Activated naive CD4-positive, alpha-beta T cell treated with anti-CD3 and anti-CD28 coated beads for 36 hours (primary cell): ENCODE data around the gene GPR65. TPM values are rescaled to one million over a fixed set of nuclear protein-coding genes. Genes with fewer than 3 reads are reported as not detected.
A peak's percentile ranks its signal among the peaks of the same experiment; 100 is the strongest.
"Not testable (repeated sequence)": the region's sequence is repeated elsewhere in the genome, so short reads cannot be mapped to it uniquely, and the experiment has no call there.

Experiments used
- CTCF ChIA-PET: fragments of 350-600 bp; sonication (Branson Sonifier 250); formaldehyde crosslinking; loops from one replicate; lab custom pipeline; 2021; ENCODE audit warnings: antibody characterized with exemption; lab: Charles Lee
- DNase-seq: peaks from one replicate; pipeline ENCODE4 v3.0.0-alpha.2; 2020
- H3K27ac Mint-ChIP-seq: one replicate; pipeline ENCODE4 v1.8.0; 2021; ENCODE audit warnings: mild to moderate bottlenecking, mixed read lengths
- H3K27me3 Mint-ChIP-seq: one replicate; pipeline ENCODE4 v1.8.0; 2021; ENCODE audit warnings: low read depth, mixed read lengths
- H3K36me3 Mint-ChIP-seq: one replicate; pipeline ENCODE4 v1.8.0; 2021; ENCODE audit warnings: low read depth, mixed read lengths
- H3K4me1 Mint-ChIP-seq: one replicate; pipeline ENCODE4 v1.8.0; 2021; ENCODE audit warnings: low read depth, mixed read lengths
- H3K4me3 Mint-ChIP-seq: one replicate; pipeline ENCODE4 v1.8.0; 2021; ENCODE audit warnings: mild to moderate bottlenecking, moderate library complexity, mixed read lengths
- H3K9me3 Mint-ChIP-seq: one replicate; pipeline ENCODE4 v1.8.0; 2021; ENCODE audit warnings: mixed read lengths
- intact Hi-C: fragments of 100-400 bp; cut with micrococcal nuclease; formaldehyde crosslinking; loops from one replicate; pipeline ENCODE4 v1.15.1; 2023
- total RNA-seq, 2 experiments: library from RNA; stranded (reverse); gene quantifications; one replicate each; pipeline ENCODE4 v1.2.3, GENCODE V29; 2021

The GPR65 gene
- total RNA-seq, 2 experiments from 2014 or later: 10.4 to 11.1 TPM

DNA sequence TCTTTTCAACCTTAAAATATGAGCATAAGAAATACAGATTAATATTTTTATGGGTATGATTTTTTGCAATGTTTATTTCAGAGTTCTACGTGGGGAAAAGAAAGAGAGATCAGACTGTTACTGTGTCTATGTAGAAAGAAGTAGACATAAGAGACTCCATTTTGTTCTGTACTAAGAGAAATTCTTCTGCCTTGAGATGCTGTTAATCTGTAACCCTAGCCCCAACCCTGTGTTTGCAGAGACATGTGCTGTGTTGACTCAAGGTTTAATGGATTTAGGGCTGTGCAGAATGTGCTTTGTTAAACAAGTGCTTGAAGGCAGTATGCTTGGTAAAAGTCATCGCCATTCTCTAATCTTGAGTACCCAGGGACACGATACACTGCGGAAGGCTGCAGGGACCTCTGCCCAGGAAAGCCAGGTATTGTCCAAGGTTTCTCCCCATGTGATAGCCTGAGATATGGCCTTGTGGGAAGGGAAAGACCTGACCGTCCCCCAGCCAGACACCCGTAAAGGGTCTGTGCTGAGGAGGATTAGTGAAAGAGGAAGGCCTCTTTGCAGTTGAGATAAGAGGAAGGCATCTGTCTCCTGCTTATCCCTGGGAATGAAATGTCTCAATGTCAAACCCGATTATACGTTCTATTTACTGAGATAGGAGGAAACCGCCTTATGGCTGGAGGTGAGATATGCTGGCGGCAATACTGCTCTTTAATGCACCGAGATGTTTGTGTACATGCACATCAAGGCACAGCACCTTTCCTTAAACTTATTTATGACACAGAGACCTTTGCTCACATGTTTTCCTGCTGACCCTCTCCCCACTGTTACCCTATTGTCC is 19.5 kb downstream of the GPR65 start:
- H3K36me3 Mint-ChIP-seq, H3K9me3 Mint-ChIP-seq, intact Hi-C loops, H3K27me3 Mint-ChIP-seq, DNase-seq, H3K4me3 Mint-ChIP-seq, H3K27ac Mint-ChIP-seq, CTCF ChIA-PET: not testable (repeated sequence)
- peaks cover 59% of the 10 kb centered on the region for H3K4me1 Mint-ChIP-seq

DNA sequence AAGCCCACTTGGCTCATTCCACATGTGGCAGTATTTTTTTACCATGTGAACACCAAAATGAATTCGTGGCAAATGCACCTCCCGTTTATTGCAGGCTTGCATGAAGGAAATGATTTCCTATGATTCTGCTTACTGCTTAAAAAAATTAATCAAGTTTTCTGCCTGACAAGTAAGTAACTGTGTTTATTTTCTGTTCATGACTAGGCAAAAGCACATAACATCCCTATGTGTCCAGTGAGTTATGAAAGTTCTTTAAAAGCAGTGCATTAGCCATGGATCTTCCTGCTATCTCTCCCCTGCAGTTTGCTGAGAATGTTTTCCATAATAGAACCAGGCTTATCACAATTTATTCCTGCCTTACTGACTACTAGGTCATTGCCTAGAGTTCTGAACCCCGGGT is 20.4 kb downstream of the GPR65 start:
- no peaks in the 10 kb centered on the region for H3K27me3 Mint-ChIP-seq
- no peak overlapping the region for H3K4me3 Mint-ChIP-seq
- CTCF ChIA-PET: interaction anchor here (1.0 to 1.5 kb wide), 2 partner anchors 11 to 143 kb away, joined by 3 to 4 read pairs; no protein-coding TSS in a partner anchor
- H3K4me1 Mint-ChIP-seq: peaks cover 66% of the 10 kb centered on the region
- DNase-seq: no peak
- peaks cover 3% of the 10 kb centered on the region for H3K9me3 Mint-ChIP-seq
- intact Hi-C loops: no loop called here
- H3K27ac Mint-ChIP-seq: no peak overlapping the region
- H3K36me3 Mint-ChIP-seq: peaks cover 3% of the 10 kb centered on the region

GRCh38 chr14:88026890-88027289 is 22.0 kb downstream of the GPR65 start:
- no peak overlapping the region for H3K4me3 Mint-ChIP-seq
- no peaks in the 10 kb centered on the region for H3K27me3 Mint-ChIP-seq
- H3K27ac Mint-ChIP-seq: no peak overlapping the region
- no peak for DNase-seq
- peaks cover 70% of the 10 kb centered on the region for H3K4me1 Mint-ChIP-seq
- no peaks in the 10 kb centered on the region for H3K9me3 Mint-ChIP-seq
- H3K36me3 Mint-ChIP-seq: no peaks in the 10 kb centered on the region
- intact Hi-C loops: no loop called here
- CTCF ChIA-PET: interaction anchor here (1.1 to 1.5 kb wide), 2 partner anchors 13 to 142 kb away, joined by 4 to 5 read pairs; no protein-coding TSS in a partner anchor

GRCh38 chr14:88029500-88029899 is 24.6 kb downstream of the GPR65 start:
- Mint-ChIP-seq H3K36me3 (no peaks in the 10 kb centered on the region), H3K27ac (peak overlapping the region; percentile 8), H3K4me3 (no peak overlapping the region)

DNA sequence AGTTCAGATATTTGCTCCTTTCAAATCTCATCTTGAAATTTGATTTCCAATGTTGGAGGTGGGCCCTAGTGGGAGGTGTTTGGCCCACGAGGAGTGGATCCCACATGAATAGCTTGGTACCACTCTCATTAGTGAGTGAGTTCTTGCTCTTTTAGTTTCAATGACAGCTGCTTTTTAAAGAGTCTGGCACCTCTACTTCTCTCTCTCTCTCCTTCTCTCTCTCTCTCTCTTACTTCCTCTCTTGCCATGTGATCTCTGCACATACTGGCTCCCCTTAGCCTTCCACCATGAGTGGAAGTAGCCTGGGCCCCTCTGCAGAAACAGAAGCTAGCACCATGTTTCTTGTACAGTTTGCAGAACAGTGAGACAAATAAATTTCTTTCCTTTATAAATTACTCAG is 25.1 kb downstream of the GPR65 start:
- no peaks in the 10 kb centered on the region for H3K27me3 Mint-ChIP-seq
- H3K27ac Mint-ChIP-seq: peak overlapping the region; percentile 72
- H3K4me1 Mint-ChIP-seq: peaks cover 47% of the 10 kb centered on the region
- H3K36me3 Mint-ChIP-seq: no peaks in the 10 kb centered on the region
- no peaks in the 10 kb centered on the region for H3K9me3 Mint-ChIP-seq
- CTCF ChIA-PET: interaction anchor here (1.2 to 1.5 kb wide), 2 partner anchors 25 to 224 kb away, joined by 3 to 4 read pairs; partner anchors contain the start of gene GPR65
- H3K4me3 Mint-ChIP-seq: no peak overlapping the region
- DNase-seq: no peak
- intact Hi-C loops: no loop called here

More at GRCh38 chr14:88029500-88029899, 24.6 kb downstream of the GPR65 start:
- Mint-ChIP-seq H3K4me1 (peaks cover 53% of the 10 kb centered on the region), H3K9me3 (no peaks in the 10 kb centered on the region), H3K27me3 (no peaks in the 10 kb centered on the region)
- DNase-seq: peak; percentile 28
- intact Hi-C loops: loop anchor here (1.0 kb wide), 3 partner anchors 15 to 36 kb away; partner anchors contain the start of gene GALC
- CTCF ChIA-PET: interaction anchor here (1.9 kb wide), 1 partner anchor 16 kb away, joined by 7 read pairs; no protein-coding TSS in a partner anchor

GRCh38 chr14:88030892-88031291 is 26.0 kb downstream of the GPR65 start:
- Mint-ChIP-seq H3K9me3 (no peaks in the 10 kb centered on the region), H3K27ac (no peak overlapping the region), H3K4me3 (no peak overlapping the region), H3K4me1 (peaks cover 40% of the 10 kb centered on the region), H3K36me3 (no peaks in the 10 kb centered on the region), H3K27me3 (no peaks in the 10 kb centered on the region)
- intact Hi-C loops: no loop called here
- DNase-seq: no peak
- CTCF ChIA-PET: interaction anchor here (1.2 to 1.5 kb wide), 3 partner anchors 26 to 225 kb away, joined by 3 to 4 read pairs (median 3); partner anchors contain the start of gene GPR65

- Mint-ChIP-seq H3K4me1 (peaks cover 28% of the 10 kb centered on the region), H3K27ac (no peak overlapping the region), H3K27me3 (no peaks in the 10 kb centered on the region), H3K36me3 (no peaks in the 10 kb centered on the region), H3K9me3 (no peaks in the 10 kb centered on the region), H3K4me3 (no peak overlapping the region)
- no peak for DNase-seq
- intact Hi-C loops: no loop called here
- CTCF ChIA-PET: no interaction called here
Measured at GRCh38 chr14:88032373-88032772, 27.4 kb downstream of the GPR65 start.

- CTCF ChIA-PET: interaction anchor here (0.6 to 0.7 kb wide), 2 partner anchors 22 to 53 kb away, joined by 4 to 6 read pairs; no protein-coding TSS in a partner anchor
- Mint-ChIP-seq H3K36me3 (no peaks in the 10 kb centered on the region), H3K27me3 (no peaks in the 10 kb centered on the region), H3K4me1 (peaks cover 19% of the 10 kb centered on the region), H3K9me3 (no peaks in the 10 kb centered on the region), H3K4me3 (no peak overlapping the region), H3K27ac (no peak overlapping the region)
- no peak for DNase-seq
- intact Hi-C loops: no loop called here
Measured at GRCh38 chr14:88034076-88034475, 29.1 kb downstream of the GPR65 start.

- intact Hi-C loops: no loop called here
- H3K27me3 Mint-ChIP-seq: no peaks in the 10 kb centered on the region
- H3K9me3 Mint-ChIP-seq: no peaks in the 10 kb centered on the region
- no peak overlapping the region for H3K27ac Mint-ChIP-seq
- DNase-seq: no peak
- H3K4me3 Mint-ChIP-seq: no peak overlapping the region
- H3K4me1 Mint-ChIP-seq: peaks cover 2% of the 10 kb centered on the region
- H3K36me3 Mint-ChIP-seq: no peaks in the 10 kb centered on the region
- CTCF ChIA-PET: no interaction called here
Measured at GRCh38 chr14:88036422-88036821, 31.5 kb downstream of the GPR65 start.

DNA sequence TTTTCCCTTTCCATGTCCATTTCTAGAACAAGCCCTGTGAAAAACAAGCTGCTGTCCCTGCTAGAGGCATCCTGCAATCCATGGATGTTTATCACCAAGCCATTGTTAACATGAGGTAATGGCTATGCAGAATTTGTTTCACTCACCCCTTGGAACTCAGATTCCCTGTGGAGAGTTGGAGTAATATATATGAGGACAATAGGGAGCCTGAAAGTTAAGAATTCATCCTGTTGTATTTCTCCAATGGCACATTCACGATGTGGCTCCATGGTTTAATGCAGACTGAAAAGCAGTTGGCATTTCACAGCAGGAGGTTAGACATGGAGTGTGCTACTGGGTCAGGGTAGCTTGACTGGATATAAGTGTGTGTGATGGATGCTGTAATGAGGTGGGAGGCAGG is 32.4 kb downstream of the GPR65 start:
- peaks cover 2% of the 10 kb centered on the region for H3K4me1 Mint-ChIP-seq

DNA sequence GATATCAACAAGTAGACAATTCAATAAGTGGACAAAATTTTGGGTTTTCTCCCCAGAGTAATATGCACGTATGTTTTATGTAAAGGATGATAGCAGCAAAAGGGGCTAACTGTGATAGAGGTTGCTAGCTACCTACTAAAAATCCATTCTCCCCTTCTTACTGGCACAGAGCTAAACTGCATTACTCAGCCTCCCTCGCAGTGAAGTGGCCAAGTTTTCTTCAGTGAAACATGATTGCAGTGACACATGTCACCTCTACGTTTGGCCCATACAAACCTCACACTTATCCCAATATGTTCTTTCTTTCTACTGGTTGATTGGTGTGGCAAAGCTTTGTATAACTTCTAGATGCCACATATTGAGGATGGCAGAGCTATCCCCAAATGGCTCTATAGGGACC is 34.3 kb downstream of the GPR65 start:
- H3K27ac Mint-ChIP-seq: no peak overlapping the region
- no peaks in the 10 kb centered on the region for H3K9me3 Mint-ChIP-seq
- DNase-seq: no peak
- H3K4me1 Mint-ChIP-seq: peaks cover 4% of the 10 kb centered on the region
- CTCF ChIA-PET: interaction anchor here (0.5 to 0.6 kb wide), 2 partner anchors 158 to 163 kb away, joined by 3 to 5 read pairs; no protein-coding TSS in a partner anchor
- H3K4me3 Mint-ChIP-seq: no peak overlapping the region
- H3K36me3 Mint-ChIP-seq: no peaks in the 10 kb centered on the region
- intact Hi-C loops: no loop called here
- H3K27me3 Mint-ChIP-seq: no peaks in the 10 kb centered on the region

More for the DNA sequence above, 32.4 kb downstream of the GPR65 start:
- H3K4me3 Mint-ChIP-seq: no peak overlapping the region
- no peak overlapping the region for H3K27ac Mint-ChIP-seq
- no peak for DNase-seq
- CTCF ChIA-PET: no interaction called here
- no peaks in the 10 kb centered on the region for H3K9me3 Mint-ChIP-seq
- H3K36me3 Mint-ChIP-seq: no peaks in the 10 kb centered on the region
- intact Hi-C loops: no loop called here
- no peaks in the 10 kb centered on the region for H3K27me3 Mint-ChIP-seq

DNA sequence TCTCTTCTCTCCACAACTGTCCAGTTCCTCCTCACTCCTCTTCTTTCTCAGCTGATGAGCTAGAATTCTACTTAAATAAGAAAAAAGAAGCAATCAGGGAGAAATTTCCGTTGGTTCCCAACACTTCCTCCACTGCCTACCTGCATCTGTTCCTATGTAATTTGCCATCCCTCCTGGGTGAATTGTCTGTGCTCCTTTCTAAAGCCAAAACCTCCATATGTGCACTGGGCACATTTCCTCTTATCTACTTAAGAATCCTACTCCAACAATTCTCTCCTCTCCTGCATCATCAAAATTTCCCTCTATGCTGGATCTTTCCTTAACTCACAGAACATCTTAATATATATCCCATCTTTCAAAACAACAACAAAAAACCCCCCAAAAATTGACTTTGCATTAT is 35.2 kb downstream of the GPR65 start:
- Mint-ChIP-seq H3K27ac (no peak overlapping the region), H3K27me3 (no peaks in the 10 kb centered on the region), H3K4me1 (peaks cover 12% of the 10 kb centered on the region), H3K4me3 (no peak overlapping the region), H3K36me3 (no peaks in the 10 kb centered on the region), H3K9me3 (no peaks in the 10 kb centered on the region)
- CTCF ChIA-PET: interaction anchor here (1.7 kb wide), 1 partner anchor 24 kb away, joined by 3 read pairs; no protein-coding TSS in a partner anchor
- intact Hi-C loops: no loop called here
- DNase-seq: no peak
